Right atrium auricular region (tissue), 2 donors: ENCODE data around the gene GAMT. TPM values are rescaled to one million over a fixed set of nuclear protein-coding genes. Genes with fewer than 3 reads are reported as not detected.
"Not testable (repeated sequence)": the region's sequence is repeated elsewhere in the genome, so short reads cannot be mapped to it uniquely, and the experiment has no call there.

Experiments used
- DNase-seq: peaks from one replicate; pipeline ENCODE4 v3.0.0-alpha.2; 2019; ENCODE audit warnings: low spot score
- H3K27ac ChIP-seq, 2 donors: fragments of 200-600 bp; sonication (generic); 1 replicate in 1 of 2; 2 replicates in 1 of 2; pipeline ENCODE4 v1.5.1; 2016 to 2019
- H3K27me3 ChIP-seq, 2 donors: fragments of 200-600 bp; sonication (generic); one replicate each; pipeline versions ENCODE4 v1.5.1 to v1.6.0; 2017 to 2019
- H3K36me3 ChIP-seq: fragments of 200-600 bp; sonication (generic); one replicate; pipeline ENCODE4 v1.5.1; 2016
- H3K4me1 ChIP-seq, 2 donors: fragments of 200-600 bp; sonication (generic); one replicate each; pipeline versions ENCODE4 v1.5.1 to v1.6.0; 2017 to 2019
- H3K4me3 ChIP-seq, 2 donors: fragments of 200-600 bp; sonication (generic); 1 replicate in 1 of 2; 2 replicates in 1 of 2; pipeline ENCODE4 v1.5.1; 2017 to 2019; ENCODE audit warnings: mild to moderate bottlenecking in 1 of 2, moderate library complexity in 1 of 2
- H3K9me3 ChIP-seq, 2 donors: fragments of 200-600 bp; sonication (generic); one replicate each; pipeline ENCODE4 v1.5.1; 2019
- CTCF ChIP-seq, 2 donors: fragments of 200-600 bp; sonication (generic); IDR thresholded peaks; one replicate each; pipeline ENCODE4 v1.5.1; 2019; ENCODE audit warnings: antibody characterized with exemption in 2 of 2
- total RNA-seq, 2 donors: library from RNA; depleted of rRNA; stranded (reverse); fragments of >200 nt; gene quantifications; one replicate each; pipeline ENCODE4 v1.1.0, GENCODE V29; 2016

Gene GAMT
- total RNA-seq, 2 donors from 2014 or later: 45.8 to 92.5 TPM

GRCh38 chr19:1445932-1446712, 44.8 kb upstream of the GAMT start:
- peaks cover 16% of the 10 kb centered on the region for H3K36me3 ChIP-seq
- no peak for DNase-seq
- H3K9me3 ChIP-seq: no peaks in the 10 kb centered on the region
- H3K27me3 ChIP-seq: peaks cover 24 to 41% of the 10 kb centered on the region in 2 donors
- no peak overlapping the region for H3K27ac ChIP-seq
- peaks cover 0 to 26% of the 10 kb centered on the region in 2 donors for H3K4me1 ChIP-seq
- no peak for TF ChIP-seq CTCF (IDR thresholded peaks at IDR 0.05)
- peak overlapping the region; percentile 19 to 44 for H3K4me3 ChIP-seq

- no peak for DNase-seq
These were observed 44.0 kb upstream of the GAMT start for GRCh38 chr19:1445185-1445931.

GRCh38 chr19:1441677-1442438, 40.5 kb upstream of the GAMT start:
- peaks cover 35% of the 10 kb centered on the region for H3K36me3 ChIP-seq
- no peak overlapping the region for H3K4me3 ChIP-seq
- H3K27ac ChIP-seq: no peak overlapping the region
- H3K27me3 ChIP-seq: peaks cover 8 to 10% of the 10 kb centered on the region in 2 donors
- H3K4me1 ChIP-seq: peaks cover 0 to 46% of the 10 kb centered on the region in 2 donors
- DNase-seq: no peak
- no peak for TF ChIP-seq CTCF (IDR thresholded peaks at IDR 0.05)
- no peaks in the 10 kb centered on the region for H3K9me3 ChIP-seq

More at GRCh38 chr19:1445185-1445931, 44.0 kb upstream of the GAMT start:
- Histone ChIP-seq H3K4me1 (peaks cover 0 to 28% of the 10 kb centered on the region in 2 donors), H3K9me3 (no peaks in the 10 kb centered on the region), H3K4me3 (peak overlapping the region; percentile 19 to 44), H3K27ac (no peak overlapping the region), H3K36me3 (peaks cover 23% of the 10 kb centered on the region), H3K27me3 (peaks cover 20 to 33% of the 10 kb centered on the region in 2 donors)
- peak; percentile 90 to 99 for TF ChIP-seq CTCF (IDR thresholded peaks at IDR 0.05)

GRCh38 chr19:1441022-1441426, 39.7 kb upstream of the GAMT start:
- TF ChIP-seq CTCF (IDR thresholded peaks at IDR 0.05): no peak
- no peak for DNase-seq
- Histone ChIP-seq H3K27ac (no peak overlapping the region), H3K27me3 (peaks cover 0 to 6% of the 10 kb centered on the region in 2 donors), H3K4me1 (peaks cover 0 to 38% of the 10 kb centered on the region in 2 donors), H3K4me3 (no peak overlapping the region), H3K9me3 (no peaks in the 10 kb centered on the region), H3K36me3 (peaks cover 35% of the 10 kb centered on the region)

- H3K27me3 ChIP-seq: peaks cover 0 to under 1% of the 10 kb centered on the region in 2 donors
- DNase-seq: no peak
- H3K4me3 ChIP-seq: no peak overlapping the region
- H3K4me1 ChIP-seq: peaks cover 0 to 31% of the 10 kb centered on the region in 2 donors
- no peak overlapping the region for H3K27ac ChIP-seq
- no peak for TF ChIP-seq CTCF (IDR thresholded peaks at IDR 0.05)
- H3K9me3 ChIP-seq: no peaks in the 10 kb centered on the region
- peaks cover 35% of the 10 kb centered on the region for H3K36me3 ChIP-seq
These were observed 39.1 kb upstream of the GAMT start for GRCh38 chr19:1440418-1440801.

GRCh38 chr19:1439525-1440417, 38.4 kb upstream of the GAMT start:
- Histone ChIP-seq H3K4me3 (peak overlapping the region; percentile 76 to 80), H3K36me3 (peaks cover 36% of the 10 kb centered on the region), H3K27ac (peak overlapping the region in 1 of 2 donors; percentile 91), H3K4me1 (peaks cover 0 to 25% of the 10 kb centered on the region in 2 donors)
- not testable (repeated sequence) for DNase-seq, H3K27me3 ChIP-seq, H3K9me3 ChIP-seq
